HG02798 (cell line): ENCODE results near the gene DBF4.
A peak's percentile ranks its signal among the peaks of the same experiment; 100 is the strongest.
"Not testable (repeated sequence)": the region's sequence is repeated elsewhere in the genome, so short reads cannot be mapped to it uniquely, and the experiment has no call there.

Experiments
- ATAC-seq: cut with Tn5 transposase; IDR thresholded peaks from one replicate; pipeline ENCODE4 v1.9.1; 2021; ENCODE audit warnings: mild to moderate bottlenecking; ENCODE audit not compliant: unreplicated experiment, poor library complexity

DBF4 gene

GRCh38 chr7:87878208-87878735 is 2.0 kb downstream of the DBF4 start:
- ATAC-seq: no peak

- no peak for ATAC-seq
These were observed 6.1 kb downstream of the DBF4 start for GRCh38 chr7:87882151-87882937.

- no peak for ATAC-seq
These were observed 8.7 kb downstream of the DBF4 start for GRCh38 chr7:87885018-87885417.

GRCh38 chr7:87886875-87887274 is 10.6 kb downstream of the DBF4 start:
- no peak for ATAC-seq

GRCh38 chr7:87895363-87895762 is 19.1 kb downstream of the DBF4 start:
- no peak for ATAC-seq

- ATAC-seq: no peak
These were observed 23.0 kb downstream of the DBF4 start for GRCh38 chr7:87899255-87899654.

GRCh38 chr7:87907136-87907906 is 31.0 kb downstream of the DBF4 start:
- not testable (repeated sequence) for ATAC-seq

GRCh38 chr7:87908814-87909213 is 32.5 kb downstream of the DBF4 start:
- not testable (repeated sequence) for ATAC-seq

- ATAC-seq: no peak
These were observed 35.8 kb downstream of the DBF4 start for GRCh38 chr7:87912121-87912520.

GRCh38 chr7:87918740-87919139 is 42.4 kb downstream of the DBF4 start:
- ATAC-seq: no peak

GRCh38 chr7:87919875-87920274 is 43.6 kb downstream of the DBF4 start:
- ATAC-seq: no peak

- no peak for ATAC-seq
These were observed 44.3 kb downstream of the DBF4 start for GRCh38 chr7:87920578-87920977.

- not testable (repeated sequence) for ATAC-seq
These were observed 46.6 kb downstream of the DBF4 start for GRCh38 chr7:87922759-87923395.

- peak; percentile 98 for ATAC-seq
These were observed 50.5 kb downstream of the DBF4 start for GRCh38 chr7:87926581-87927461.

GRCh38 chr7:87933605-87933952 is 57.3 kb downstream of the DBF4 start:
- ATAC-seq: peak; percentile 25

- ATAC-seq: peak; percentile 96
These were observed 57.8 kb downstream of the DBF4 start, which contains the start of gene ADAM22 for GRCh38 chr7:87933953-87934698. Gene ADAM22 (plus strand): TSS chr7:87934251. CDS start chr7:87934466, 215 bp downstream.

GRCh38 chr7:87934699-87935383 is 58.5 kb downstream of the DBF4 start:
- ATAC-seq: no peak

- no peak for ATAC-seq
These were observed 59.1 kb downstream of the DBF4 start for GRCh38 chr7:87935384-87935706.

GRCh38 chr7:87941138-87941537 is 64.8 kb downstream of the DBF4 start:
- ATAC-seq: no peak
